Retinal pigment epithelial cell (primary cell): ENCODE measurements around the gene GASK1B.

Source experiments
- DNase-seq: peaks from one replicate; pipeline ENCODE4 v3.0.0-alpha.2; 2010; ENCODE audit warnings: low read depth
- H3K4me3 ChIP-seq: 2 replicates; pipeline ENCODE4 v1.5.1; 2011; ENCODE audit warnings: mild to moderate bottlenecking, low read length, control low read depth, moderate library complexity
- TF ChIP-seq, protein P1 (sequence below): conservative IDR thresholded peaks from 2 replicates; pipeline ENCODE4 v1.5.1; 2011; ENCODE audit warnings: low read depth, low read length, control low read depth, inconsistent platforms

Gene GASK1B

DNA sequence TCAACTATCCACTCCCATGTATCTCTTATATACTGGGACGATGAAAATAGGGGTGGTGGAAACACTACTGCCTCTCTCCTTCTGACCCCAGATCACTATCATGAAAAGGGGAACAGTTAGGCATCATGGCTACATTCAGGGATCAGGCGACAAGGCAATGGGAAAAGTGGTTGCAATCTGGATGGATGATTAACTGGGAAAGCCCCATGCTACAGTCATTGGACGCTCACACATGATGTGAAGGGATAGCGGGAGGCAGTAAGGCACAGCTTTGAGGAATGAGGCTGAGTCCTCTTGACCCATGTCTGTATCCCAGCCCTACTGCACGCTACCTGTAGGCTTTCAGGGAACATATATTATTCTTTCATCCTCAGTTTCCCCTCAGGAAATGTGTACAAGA is 10.2 kb downstream of the GASK1B start:
- H3K4me3 ChIP-seq = no peak overlapping the region
- TF ChIP-seq, protein P1, sequence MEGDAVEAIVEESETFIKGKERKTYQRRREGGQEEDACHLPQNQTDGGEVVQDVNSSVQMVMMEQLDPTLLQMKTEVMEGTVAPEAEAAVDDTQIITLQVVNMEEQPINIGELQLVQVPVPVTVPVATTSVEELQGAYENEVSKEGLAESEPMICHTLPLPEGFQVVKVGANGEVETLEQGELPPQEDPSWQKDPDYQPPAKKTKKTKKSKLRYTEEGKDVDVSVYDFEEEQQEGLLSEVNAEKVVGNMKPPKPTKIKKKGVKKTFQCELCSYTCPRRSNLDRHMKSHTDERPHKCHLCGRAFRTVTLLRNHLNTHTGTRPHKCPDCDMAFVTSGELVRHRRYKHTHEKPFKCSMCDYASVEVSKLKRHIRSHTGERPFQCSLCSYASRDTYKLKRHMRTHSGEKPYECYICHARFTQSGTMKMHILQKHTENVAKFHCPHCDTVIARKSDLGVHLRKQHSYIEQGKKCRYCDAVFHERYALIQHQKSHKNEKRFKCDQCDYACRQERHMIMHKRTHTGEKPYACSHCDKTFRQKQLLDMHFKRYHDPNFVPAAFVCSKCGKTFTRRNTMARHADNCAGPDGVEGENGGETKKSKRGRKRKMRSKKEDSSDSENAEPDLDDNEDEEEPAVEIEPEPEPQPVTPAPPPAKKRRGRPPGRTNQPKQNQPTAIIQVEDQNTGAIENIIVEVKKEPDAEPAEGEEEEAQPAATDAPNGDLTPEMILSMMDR = no peak
- DNase-seq = no peak

DNA sequence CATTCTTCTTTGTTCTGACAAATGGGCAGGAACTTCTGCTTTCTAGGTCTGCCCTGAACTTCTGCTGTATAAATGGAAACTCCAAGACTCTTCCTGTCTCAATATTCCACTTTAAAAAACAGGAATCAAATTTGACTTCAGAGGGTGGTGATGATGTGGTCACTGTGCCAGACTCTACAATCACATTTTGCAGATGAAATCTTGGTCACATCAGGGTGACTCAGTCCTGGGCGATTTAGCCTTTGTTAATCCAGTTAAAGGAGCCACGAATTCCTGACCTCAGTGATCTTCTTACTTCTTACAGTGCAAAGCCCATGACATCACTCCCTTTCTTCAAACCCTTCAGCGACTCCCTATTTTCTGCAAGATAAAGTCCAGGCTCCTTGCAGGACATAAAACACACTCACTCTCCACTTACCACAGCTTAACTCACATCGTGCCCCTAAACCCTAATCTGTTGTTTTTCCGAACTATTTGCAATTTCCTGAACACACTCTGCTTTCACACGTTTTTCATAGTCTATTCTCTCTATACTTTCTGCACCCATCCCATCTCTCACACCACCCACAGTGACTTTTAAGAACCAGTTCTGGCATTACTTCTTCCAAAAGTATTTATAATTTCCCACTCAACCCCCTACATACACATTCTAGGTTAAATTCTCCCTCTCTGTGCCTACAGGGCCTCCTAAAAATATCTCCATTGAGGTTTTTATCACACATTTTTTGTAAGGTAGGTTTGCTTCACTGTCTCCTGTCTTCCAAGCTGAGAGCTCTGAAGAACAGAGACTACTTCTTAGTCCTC is 11.1 kb downstream of the GASK1B start:
- peak; percentile 100 for DNase-seq
- H3K4me3 ChIP-seq = no peak overlapping the region
- TF ChIP-seq, protein P1 = no peak

DNA sequence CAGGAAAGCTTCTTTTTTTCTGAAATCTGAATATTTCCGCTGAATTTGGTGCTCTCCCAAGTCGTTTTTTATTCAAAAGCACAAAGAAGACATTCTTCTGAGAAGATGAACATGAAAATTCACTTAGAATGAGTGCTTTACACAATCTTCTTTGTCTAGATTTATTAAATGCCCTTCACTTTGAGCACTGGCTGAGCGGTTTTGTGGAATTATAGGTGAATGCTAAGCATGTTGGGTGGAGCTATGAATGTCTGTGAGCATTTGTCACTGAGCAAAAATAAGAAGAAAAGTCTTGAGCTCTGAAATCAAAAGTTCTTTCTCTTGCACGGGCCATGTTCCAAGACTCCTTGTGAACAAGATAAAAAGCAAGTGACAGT is 13.1 kb downstream of the GASK1B start:
- TF ChIP-seq, protein P1 = no peak
- H3K4me3 ChIP-seq = no peak overlapping the region
- DNase-seq = no peak

DNA sequence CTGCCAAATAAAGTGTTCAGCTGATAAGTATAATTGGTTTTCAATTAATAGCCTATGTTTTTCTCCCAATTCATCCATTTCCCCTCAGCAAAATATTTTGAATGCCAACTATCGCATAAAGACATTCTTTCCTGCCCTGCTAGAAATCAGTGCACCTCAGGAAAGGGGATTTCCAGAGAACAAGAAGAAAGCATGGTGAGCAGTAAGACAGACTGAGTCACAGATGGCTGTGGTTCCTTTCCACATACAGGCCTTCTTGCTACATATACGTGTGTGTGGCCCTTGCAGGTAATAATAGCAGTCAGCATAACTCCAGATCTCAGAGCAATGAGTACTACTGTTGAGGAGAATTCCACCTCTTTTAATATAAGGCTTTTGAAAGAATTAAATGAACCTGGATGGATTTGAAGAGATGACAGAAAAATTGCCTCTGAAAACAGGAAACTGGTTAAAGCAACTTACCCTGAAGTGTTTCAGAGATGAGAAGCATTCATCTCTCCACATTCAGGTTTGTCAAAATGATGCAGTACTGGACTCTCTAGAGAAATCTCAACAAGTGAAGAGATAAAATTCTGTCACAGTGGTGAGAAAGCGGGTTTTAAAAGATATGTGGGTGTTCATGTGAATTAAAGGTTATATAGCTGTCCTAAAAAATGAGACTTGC is 13.6 kb downstream of the GASK1B start:
- DNase-seq = no peak

DNA sequence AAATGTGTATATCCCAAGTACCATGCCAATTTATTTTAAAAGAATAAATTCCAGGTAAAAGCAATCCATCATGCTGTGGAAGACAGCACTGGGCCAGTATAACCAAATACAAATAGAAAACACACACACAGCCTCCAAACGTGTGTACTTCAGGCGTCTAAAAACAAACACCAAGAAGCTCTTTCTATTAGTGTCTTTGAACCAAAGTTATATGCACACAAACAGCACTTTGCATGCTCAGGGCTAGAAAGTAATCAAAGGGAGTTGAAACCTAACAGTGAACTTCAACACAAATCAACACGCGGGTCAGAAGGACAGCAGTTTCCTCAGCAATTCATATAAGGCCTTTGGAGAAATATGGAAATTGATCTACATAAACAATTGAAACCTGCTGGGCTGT is 15.4 kb downstream of the GASK1B start:
- TF ChIP-seq, protein P1 = no peak
- H3K4me3 ChIP-seq = no peak overlapping the region
- no peak for DNase-seq

More for the DNA sequence above, 13.6 kb downstream of the GASK1B start:
- TF ChIP-seq, protein P1 = no peak
- H3K4me3 ChIP-seq = no peak overlapping the region

DNA sequence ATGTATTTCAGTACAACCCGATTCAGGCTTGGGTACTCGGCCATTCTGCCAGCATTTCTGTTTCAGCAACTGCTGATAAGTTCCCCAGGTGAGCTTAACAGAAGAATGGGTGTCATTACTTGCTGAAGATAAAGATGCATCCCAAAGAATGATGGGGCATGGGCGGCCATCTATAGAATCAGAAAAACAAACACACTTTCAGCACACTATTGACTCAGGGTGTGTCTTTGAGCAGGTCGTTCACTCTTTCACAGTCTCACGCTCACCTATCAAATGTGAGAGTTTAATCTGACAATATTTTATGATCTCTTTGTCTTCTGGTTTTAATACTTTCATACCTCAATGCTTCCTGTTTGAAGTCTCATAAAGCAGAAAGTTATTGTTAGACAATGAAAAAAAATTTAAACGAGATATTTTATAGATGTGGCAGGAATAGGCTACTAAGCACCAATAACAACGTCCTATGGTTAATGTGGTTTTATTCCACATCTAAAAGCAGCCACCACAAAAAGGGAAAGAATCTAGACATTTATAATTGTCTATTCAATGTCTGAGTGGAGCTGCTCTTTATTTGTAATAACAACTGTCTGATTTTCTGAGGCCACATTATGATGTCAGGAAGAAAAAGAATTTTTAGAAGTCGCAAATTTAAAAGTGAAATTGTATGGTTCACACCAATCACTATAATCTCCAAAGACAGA is 17.0 kb downstream of the GASK1B start:
- TF ChIP-seq, protein P1 = no peak
- H3K4me3 ChIP-seq = no peak overlapping the region
- no peak for DNase-seq

DNA sequence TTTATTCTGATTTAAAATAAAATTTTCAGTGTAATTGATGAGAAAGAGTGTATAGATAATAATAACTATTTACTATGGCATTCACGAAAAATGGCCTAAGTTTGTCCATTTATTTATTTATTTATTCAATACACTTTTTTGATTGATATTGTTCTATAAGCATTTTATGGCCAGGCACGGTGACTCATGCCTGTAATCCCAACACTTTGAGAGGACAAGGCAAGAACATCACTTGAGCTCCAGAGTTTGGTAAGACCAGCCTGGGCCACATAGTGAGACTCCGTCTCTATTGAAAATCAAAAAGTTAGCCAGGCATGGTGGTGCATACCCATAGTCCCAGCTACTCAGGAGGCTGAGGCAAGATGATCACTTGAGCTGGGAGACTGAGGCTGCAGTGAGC is 25.7 kb downstream of the GASK1B start:
- no peak for DNase-seq
- no peak overlapping the region for H3K4me3 ChIP-seq
- TF ChIP-seq, protein P1 = no peak
